Femur (tissue), 1 donor: Measurements from ENCODE around the gene FAM229A.

Experiments
- DNase-seq: peaks from one replicate; pipeline ENCODE4 v3.0.0-alpha.2; 2017

The FAM229A gene

DNA sequence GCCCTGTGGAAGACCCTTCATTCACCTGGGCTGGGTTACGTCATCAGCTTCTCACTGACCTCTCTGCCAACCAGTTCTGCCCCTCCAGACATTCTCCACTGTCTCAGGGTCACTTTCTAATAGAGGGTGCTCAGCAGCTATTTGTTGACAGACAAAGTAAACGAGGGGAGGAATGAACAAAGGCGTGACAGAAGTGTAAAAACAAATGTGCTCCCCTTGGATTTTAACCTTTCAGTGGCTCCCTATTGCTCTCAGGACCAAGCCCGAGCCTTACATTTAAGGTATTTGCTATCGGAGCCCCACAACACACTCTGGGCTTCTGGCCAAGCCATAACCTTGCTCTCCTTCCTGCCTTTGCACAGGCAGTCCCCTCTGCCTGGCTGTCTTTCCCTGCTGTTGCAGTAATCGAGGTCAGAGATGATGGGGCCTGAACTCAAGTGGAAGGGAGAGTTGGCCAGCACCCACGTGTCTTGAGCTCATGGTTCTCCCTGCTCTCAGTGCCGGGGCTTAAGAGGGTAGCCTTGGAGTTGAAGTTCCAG, 16.9 kb downstream of the FAM229A start:
- DNase-seq, result no peak

- no peak for DNase-seq
These were observed 19.6 kb downstream of the FAM229A start for GRCh38 chr1:32342704-32343103.

- DNase-seq, result no peak
These were observed 20.3 kb downstream of the FAM229A start for GRCh38 chr1:32341971-32342370.

GRCh38 chr1:32341186-32341757, 21.0 kb downstream of the FAM229A start:
- DNase-seq, result no peak

DNA sequence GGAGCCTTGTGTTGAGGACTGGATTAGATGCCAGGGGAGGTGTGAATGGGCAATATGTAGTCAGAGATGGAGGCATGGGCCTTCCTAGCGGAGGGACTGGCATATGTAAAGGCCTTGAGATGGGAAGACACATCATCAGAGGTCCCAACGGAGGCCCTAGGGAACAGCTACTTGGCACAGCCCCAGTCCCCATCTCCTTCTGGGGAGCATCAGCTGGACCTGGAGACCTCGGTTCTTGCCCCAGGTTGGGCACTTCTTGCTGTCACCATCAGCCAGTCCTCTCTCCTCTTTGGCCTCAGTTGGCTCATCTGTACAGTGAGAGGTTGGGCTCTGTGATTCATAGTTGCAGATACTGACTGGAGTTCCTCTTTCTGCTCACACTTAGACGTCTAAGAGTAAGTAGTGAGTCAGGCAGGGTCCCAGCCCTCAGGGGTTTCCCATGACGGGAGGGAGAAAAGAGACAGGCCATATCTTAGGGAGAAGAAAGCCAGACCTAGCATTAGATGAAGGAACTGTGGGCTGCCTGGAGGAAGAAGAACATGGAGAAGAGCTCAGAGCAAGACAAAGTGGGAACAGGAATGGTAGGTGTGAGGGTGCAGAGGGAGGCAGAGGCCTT, 22.8 kb downstream of the FAM229A start:
- no peak for DNase-seq

GRCh38 chr1:32338637-32339145, 23.6 kb downstream of the FAM229A start:
- DNase-seq, result no peak

DNA sequence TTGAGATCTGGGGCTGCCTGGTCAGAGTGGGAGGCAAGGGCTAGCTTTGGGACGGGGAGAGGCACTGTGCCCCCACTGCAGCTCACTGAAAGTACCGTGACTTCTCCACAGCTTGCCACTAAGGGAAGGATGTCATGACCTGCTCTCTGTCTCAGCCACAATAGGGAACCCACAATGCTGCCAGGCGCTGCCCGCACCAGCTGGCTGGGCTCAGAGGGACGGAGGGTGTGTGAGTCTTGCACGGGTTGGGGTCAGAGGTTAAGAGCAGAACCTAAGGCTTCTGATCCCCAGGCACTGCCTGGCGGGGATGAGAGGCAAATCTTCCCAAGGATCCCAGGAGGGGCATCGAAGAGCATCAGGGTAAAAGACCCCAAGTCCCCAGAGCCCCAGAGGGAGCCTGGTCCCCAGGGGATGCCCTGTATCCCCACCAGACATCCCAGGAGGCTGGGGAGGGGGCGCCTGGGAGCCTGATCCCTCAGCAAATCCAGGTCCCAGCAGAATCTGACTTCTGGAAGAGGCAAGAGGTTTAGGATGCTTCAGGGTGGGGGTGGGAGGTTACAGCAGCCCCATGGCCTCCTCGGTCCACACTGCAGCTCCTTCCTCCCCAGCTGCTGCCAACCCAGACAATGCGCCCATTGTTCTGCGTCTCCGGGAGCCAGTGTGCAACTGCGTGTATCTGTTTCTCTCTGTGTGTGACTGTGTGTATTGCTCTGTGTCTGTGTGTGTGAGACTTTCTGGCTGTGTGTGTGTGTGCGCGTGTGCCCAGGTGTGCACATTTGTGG, 24.2 kb downstream of the FAM229A start:
- peak; percentile 67 for DNase-seq

GRCh38 chr1:32336963-32337675, 25.2 kb downstream of the FAM229A start:
- DNase-seq, result peak; percentile 66

GRCh38 chr1:32336591-32336932, 25.7 kb downstream of the FAM229A start:
- DNase-seq, result no peak

DNA sequence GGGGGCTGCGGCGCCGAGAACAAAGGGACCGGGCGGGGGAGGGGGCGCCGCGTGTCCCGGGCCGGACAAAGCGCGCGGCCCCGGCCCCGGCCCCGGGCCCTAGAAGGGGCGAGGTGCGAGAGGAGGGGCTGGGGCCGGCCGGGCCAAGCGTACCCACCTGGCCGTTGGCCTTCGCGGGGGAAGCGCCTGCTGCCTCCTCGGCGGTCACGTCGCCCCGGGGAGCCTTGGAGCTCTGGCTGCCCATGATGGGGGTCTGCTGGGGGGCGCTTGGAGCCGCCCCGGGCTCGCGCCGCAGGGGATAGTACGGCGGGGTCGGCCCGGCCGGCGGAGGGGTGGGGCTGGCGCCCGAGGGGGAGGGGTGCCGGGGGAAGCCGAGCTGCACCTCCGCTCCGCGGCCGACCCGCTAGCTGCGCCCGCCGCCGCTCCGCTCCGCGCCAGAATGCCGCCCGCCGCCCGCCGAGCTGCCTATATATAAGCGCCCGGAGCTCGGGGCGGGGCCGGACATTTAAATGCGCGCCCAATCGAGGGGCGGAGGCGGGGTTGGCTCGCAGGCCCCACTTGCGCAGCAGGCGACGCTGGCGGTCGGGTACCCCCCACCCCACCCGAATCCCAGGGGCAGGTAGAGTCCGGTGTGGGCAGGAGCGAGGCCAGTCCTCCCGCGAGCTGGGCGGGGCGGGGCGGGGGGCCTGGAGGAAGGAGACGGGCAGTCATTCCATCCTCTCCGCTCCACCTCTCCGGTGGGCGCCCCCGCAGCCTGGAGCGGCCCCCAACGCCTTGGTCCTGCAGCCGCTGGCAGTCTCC, 26.3 kb downstream of the FAM229A start, which contains the start of gene MARCKSL1:
Gene MARCKSL1 (minus strand): TSS at position 444 of the 801 bp plus-strand sequence. CDS start 200 bp downstream, at position 244.
- DNase-seq, result peak; percentile 90

DNA sequence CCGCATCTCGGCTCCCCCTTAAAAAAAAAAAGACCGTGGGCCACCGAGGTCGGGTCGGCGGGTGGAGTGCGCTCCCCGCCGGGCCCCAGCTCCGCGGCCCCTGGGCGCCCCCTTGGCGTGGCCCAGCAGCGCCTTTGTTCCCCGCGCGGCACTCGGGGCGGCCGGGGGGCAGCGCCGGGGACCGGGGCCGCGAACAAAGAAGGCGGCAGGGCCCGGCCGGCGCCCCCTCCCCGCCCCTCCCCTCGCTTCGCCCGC, 26.8 kb downstream of the FAM229A start:
- DNase-seq, result no peak

GRCh38 chr1:32334864-32335534, 27.3 kb downstream of the FAM229A start:
- peak; percentile 62 for DNase-seq

- DNase-seq, result no peak
These were observed 27.9 kb downstream of the FAM229A start for GRCh38 chr1:32334274-32334861.

DNA sequence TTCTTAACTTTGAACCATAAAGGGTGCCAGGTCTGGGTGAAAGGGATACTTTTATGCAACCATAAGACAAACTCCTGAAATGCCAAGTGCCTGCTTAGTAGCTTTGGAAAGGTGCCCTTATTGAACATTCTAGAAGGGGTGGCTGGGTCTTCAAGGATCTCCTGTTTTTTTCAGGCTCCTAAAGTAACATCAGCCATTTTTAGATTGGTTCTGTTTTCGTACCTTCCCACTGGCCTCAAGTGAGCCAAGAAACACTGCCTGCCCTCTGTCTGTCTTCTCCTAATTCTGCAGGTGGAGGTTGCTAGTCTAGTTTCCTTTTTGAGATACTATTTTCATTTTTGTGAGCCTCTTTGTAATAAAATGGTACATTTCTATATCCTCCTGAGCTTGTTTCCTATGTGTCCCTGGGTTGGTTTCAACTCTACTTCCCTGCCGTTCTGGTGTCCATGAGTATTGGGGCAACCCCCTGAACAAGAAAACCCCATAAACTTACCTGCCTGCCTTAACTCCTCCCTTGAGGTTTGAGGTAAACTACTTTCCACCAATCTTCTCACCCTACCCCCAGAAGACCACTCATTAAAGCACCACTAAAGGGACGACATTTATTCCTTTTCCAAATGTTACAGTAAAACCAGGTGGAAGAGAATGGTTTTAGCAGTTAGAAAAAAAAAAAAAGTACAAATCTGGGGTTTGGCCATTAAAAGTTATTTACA, 28.9 kb downstream of the FAM229A start:
- no peak for DNase-seq

DNA sequence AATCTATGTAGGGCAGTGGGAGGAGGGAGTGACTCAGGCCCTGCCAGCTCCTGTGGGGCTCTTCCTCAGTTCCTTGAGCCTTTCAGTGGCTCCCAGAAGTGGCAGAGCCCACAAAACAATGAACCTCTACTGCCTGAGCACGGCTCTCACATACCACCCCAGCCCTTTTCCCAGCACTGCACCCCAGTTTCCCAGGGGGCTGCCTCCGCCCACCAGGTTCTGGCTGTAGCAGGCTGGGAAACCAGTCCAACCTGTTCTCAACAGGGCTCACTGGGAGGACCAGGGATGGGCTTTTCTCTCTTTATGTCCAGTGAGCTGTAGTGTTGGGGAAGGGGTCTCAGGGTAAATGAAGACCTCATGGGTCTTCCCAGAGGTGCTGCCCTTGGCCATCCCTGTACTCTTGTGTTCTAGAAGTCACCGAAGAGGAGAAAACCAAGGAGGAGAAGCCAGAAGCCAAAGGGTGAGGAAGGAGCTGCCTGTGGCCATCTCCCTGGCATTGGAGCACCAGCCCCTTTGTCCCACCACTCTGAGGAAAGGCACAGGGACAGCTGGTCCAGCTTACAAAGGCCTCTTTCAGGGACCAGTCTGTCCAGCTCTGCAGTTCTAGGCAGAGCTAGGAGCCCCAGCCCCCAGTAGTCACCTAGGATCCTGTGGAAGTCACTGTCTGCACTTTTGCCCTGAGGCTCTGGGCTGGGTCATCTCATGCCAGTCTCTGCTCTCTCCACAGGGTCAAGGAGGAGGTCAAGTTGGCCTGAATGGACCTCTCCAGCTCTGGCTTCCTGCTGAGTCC, 29.8 kb downstream of the FAM229A start:
- DNase-seq, result no peak

GRCh38 chr1:32331549-32331948, 30.7 kb downstream of the FAM229A start:
- DNase-seq, result no peak

GRCh38 chr1:32330558-32331151, 31.6 kb downstream of the FAM229A start:
- no peak for DNase-seq

DNA sequence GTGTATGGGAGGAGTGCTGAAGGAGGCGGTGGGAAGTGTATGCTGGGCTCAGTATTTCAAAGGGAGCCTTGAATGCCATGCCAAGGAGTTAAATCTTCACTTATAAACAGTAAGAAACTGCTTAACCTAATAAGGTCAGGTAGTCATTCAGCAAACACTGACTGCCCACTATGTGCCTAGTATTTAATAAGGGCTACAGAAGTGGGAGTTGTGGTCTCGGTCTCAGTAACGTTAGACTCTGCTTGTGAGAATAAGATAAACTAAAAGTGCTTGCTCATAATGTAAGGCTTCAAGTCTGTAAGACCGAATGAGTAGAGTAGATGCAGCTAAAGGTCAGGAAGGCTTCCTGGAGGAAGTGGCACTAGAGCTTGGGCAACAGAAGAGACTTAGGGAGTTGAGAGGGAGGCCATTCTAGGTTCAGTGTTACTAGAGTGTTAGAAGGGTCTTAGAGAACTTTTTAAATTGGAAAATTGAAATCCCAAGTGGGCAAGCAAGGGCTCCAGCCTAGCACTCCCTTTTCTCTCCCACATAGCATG, 32.3 kb downstream of the FAM229A start:
- DNase-seq, result no peak

DNA sequence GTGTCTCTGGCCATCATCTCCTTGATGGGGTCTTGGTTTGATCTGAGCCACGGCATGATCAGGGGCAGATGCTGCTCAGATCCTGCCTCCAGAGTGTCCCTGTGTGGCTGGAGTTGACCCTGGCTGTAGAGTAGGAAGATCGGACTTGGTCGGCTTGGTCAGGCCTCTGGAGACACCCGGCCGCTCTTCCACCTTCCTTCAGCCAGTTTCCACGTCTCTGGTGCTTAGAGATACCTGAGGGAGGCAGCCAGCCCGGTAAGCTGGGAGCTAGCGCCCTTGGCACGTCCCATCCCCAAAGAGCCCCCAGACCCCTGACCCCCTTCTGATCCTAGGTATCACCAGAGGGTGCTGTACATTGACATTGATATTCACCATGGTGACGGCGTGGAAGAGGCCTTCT, 35.1 kb downstream of the FAM229A start:
- DNase-seq, result no peak
